Activated CD4-positive, alpha-beta memory T cell treated with anti-CD3 and anti-CD28 coated beads, Interleukin-2, amount 10 ng/mL, durations not matched to agents 7 days and 5 days (primary cell): ENCODE results near the gene FBXL2. TPM values are rescaled to one million over a fixed set of nuclear protein-coding genes. Genes with fewer than 3 reads are reported as not detected.
"Not testable (repeated sequence)": the region's sequence is repeated elsewhere in the genome, so short reads cannot be mapped to it uniquely, and the experiment has no call there.

Experiments
- CTCF ChIA-PET: fragments of 350-600 bp; sonication (Branson Sonifier 250); formaldehyde crosslinking; loops from one replicate; lab custom pipeline; 2021; ENCODE audit warnings: antibody characterized with exemption, inconsistent platforms; lab: Charles Lee
- POLR2A ChIA-PET: fragments of 350-600 bp; sonication (Branson Sonifier 250); formaldehyde crosslinking; loops from one replicate; lab custom pipeline; 2021; ENCODE audit warnings: antibody characterized with exemption; lab: Charles Lee
- DNase-seq: peaks from one replicate; pipeline ENCODE4 v3.0.0-alpha.2; 2020
- H3K27ac Mint-ChIP-seq: one replicate; pipeline ENCODE4 v1.8.0; 2021; ENCODE audit warnings: mild to moderate bottlenecking, mixed read lengths
- H3K27me3 Mint-ChIP-seq: one replicate; pipeline ENCODE4 v1.8.0; 2021; ENCODE audit warnings: mixed read lengths
- H3K36me3 Mint-ChIP-seq: one replicate; pipeline ENCODE4 v1.8.0; 2021; ENCODE audit warnings: low read depth, mixed read lengths
- H3K4me1 Mint-ChIP-seq: one replicate; pipeline ENCODE4 v1.8.0; 2021; ENCODE audit warnings: mixed read lengths
- H3K4me3 Mint-ChIP-seq: one replicate; pipeline ENCODE4 v1.8.0; 2021; ENCODE audit warnings: mild to moderate bottlenecking, mixed read lengths
- H3K9me3 Mint-ChIP-seq: one replicate; pipeline ENCODE4 v1.8.0; 2021; ENCODE audit warnings: mixed read lengths
- total RNA-seq, 2 experiments: library from RNA; stranded (reverse); gene quantifications; one replicate each; pipeline ENCODE4 v1.2.3, GENCODE V29; 2021

FBXL2 gene
- total RNA-seq, 2 experiments from 2014 or later: not detected

DNA sequence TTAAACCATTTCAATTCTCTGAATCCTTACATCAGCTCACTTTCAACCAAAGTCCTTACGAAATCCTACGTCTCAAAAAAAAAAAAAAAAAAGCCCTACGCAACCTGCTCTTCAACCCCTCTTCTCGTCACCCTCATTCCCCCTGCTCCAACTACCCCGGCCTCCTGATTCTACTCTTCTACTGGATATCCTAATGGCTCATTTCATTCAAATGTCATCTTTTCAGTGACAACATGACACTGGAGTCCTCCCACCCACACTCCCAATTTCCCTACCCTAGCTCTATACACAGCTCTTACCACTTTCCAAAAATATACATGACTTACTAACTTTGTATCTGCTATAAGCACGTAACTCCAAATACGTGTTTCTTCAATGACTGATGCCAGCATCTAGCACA lies 151.5 kb downstream of the FBXL2 start:
- H3K36me3 Mint-ChIP-seq: peaks cover 13% of the 10 kb centered on the region
- H3K9me3 Mint-ChIP-seq: no peaks in the 10 kb centered on the region
- ChIA-PET CTCF (interaction anchor here (1.4 to 2.6 kb wide), 2 partner anchors 9 to 12 kb away, joined by 3 to 11 read pairs; partner anchors contain the start of gene UBP1), POLR2A (interaction anchor here (3.4 to 4.4 kb wide), 2 partner anchors 10 to 11 kb away, joined by 21 to 28 read pairs; partner anchors contain the start of gene UBP1)
- no peak overlapping the region for H3K4me3 Mint-ChIP-seq
- DNase-seq: no peak
- peaks cover 51% of the 10 kb centered on the region for H3K4me1 Mint-ChIP-seq
- no peaks in the 10 kb centered on the region for H3K27me3 Mint-ChIP-seq
- no peak overlapping the region for H3K27ac Mint-ChIP-seq

DNA sequence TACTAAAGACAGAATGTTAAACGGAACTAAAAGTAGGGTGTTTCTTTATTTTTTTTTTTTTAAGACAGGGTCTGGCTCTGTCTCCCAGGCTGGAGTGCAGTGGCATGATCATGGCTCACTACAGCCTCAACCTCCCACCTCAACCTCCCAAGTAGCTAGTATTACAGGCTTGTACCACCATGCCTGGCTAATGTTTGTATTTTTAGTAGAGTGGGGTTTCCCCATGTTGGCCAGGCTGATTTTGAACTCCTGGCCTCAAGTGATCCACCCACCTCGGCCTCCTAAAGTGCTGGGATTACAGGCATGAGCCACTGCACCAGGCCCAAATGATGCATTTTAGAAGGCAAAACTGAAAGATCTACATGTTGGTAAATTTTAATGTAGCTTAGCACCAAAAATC lies 152.1 kb downstream of the FBXL2 start:
- not testable (repeated sequence) for H3K9me3 Mint-ChIP-seq, H3K27me3 Mint-ChIP-seq, DNase-seq, H3K27ac Mint-ChIP-seq, H3K4me3 Mint-ChIP-seq
- POLR2A ChIA-PET: interaction anchor here (1.3 to 3.4 kb wide), 2 partner anchors 10 to 13 kb away, joined by 4 to 28 read pairs; partner anchors contain the start of gene UBP1
- CTCF ChIA-PET: interaction anchor here (1.0 to 2.6 kb wide), 3 partner anchors 8 to 13 kb away, joined by 3 to 11 read pairs (median 3); partner anchors contain the start of gene UBP1
- H3K36me3 Mint-ChIP-seq: peaks cover 12% of the 10 kb centered on the region
- H3K4me1 Mint-ChIP-seq: peaks cover 54% of the 10 kb centered on the region

DNA sequence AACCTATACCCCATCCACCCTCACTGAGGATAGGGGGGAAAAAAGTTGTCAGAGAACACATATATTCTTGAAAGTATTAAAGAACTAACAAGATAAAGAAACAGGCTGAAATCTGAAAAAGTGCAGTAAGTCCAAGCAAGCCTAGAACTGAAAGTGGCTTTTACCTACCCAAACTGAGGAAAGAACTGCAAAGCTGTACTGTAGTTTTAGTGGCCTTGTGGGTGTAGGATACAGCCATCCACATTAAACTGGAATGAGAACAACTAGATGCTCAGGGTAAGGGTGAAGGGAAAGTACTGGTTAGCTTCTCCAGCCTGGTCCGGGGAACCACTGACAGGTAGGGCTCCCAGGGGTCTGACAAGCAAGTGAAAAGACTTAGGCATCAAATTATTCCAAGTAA lies 152.8 kb downstream of the FBXL2 start:
- Mint-ChIP-seq H3K27me3 (no peaks in the 10 kb centered on the region), H3K36me3 (peaks cover 9% of the 10 kb centered on the region), H3K9me3 (no peaks in the 10 kb centered on the region), H3K4me3 (no peak overlapping the region), H3K27ac (no peak overlapping the region), H3K4me1 (peaks cover 55% of the 10 kb centered on the region)
- no peak for DNase-seq
- CTCF ChIA-PET: interaction anchor here (0.8 to 2.6 kb wide), 4 partner anchors 8 to 57 kb away, joined by 3 to 11 read pairs (median 4); partner anchors contain the start of gene UBP1
- POLR2A ChIA-PET: interaction anchor here (1.3 to 3.4 kb wide), 2 partner anchors 10 to 12 kb away, joined by 4 to 28 read pairs; partner anchors contain the start of gene UBP1

DNA sequence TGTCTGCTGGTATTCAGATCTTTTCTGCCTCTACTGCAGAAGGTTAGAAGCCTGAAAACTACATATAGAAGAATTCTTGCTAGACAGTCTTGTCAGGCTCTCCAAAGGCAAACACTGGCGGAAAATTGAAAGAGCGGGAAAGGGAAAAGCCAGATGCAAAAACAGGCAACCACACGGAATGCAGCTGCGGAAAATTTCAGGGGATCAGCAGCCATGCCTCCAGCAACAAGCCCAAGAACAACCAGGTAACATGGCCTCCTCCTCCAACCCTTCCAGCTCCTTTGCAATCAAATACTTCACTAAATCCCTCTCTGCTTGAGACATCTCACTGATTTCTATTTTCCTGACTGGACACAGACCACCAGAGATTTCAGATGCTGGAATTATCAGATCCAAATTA lies 153.3 kb downstream of the FBXL2 start:
- H3K9me3 Mint-ChIP-seq: no peaks in the 10 kb centered on the region
- ChIA-PET CTCF (interaction anchor here (0.8 to 2.6 kb wide), 4 partner anchors 8 to 58 kb away, joined by 3 to 11 read pairs (median 4); partner anchors contain the start of gene UBP1), POLR2A (interaction anchor here (1.3 to 3.4 kb wide), 2 partner anchors 9 to 12 kb away, joined by 4 to 28 read pairs; partner anchors contain the start of gene UBP1)
- DNase-seq: no peak
- H3K27ac Mint-ChIP-seq: no peak overlapping the region
- H3K27me3 Mint-ChIP-seq: no peaks in the 10 kb centered on the region
- peaks cover 57% of the 10 kb centered on the region for H3K4me1 Mint-ChIP-seq
- peaks cover 8% of the 10 kb centered on the region for H3K36me3 Mint-ChIP-seq
- H3K4me3 Mint-ChIP-seq: no peak overlapping the region

DNA sequence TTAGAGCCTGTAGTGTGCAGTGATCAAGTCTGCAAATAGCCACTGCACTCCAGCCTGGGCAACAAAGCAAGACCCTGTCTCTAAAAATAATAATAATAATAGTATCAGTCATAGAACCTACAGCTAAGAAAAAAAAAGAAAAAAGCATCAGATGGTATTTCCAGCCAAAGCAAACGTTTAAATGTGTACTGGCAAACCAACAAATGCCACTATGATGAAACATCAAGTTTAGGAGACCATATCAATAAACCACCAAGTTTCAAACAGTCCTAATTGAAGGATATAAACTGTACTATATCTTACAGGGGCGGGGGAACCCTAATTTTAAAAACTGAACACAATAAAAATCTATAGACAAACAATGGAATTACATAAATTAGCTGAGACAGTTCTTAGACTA lies 156.6 kb downstream of the FBXL2 start:
- H3K27me3 Mint-ChIP-seq: no peaks in the 10 kb centered on the region
- CTCF ChIA-PET: interaction anchor here (0.7 kb wide), 2 partner anchors 61 to 353 kb away, joined by 3 to 4 read pairs; no protein-coding TSS in a partner anchor
- peaks cover 14% of the 10 kb centered on the region for H3K36me3 Mint-ChIP-seq
- POLR2A ChIA-PET: no interaction called here
- H3K9me3 Mint-ChIP-seq: no peaks in the 10 kb centered on the region
- H3K4me1 Mint-ChIP-seq: peaks cover 70% of the 10 kb centered on the region
- no peak overlapping the region for H3K4me3 Mint-ChIP-seq
- no peak for DNase-seq
- H3K27ac Mint-ChIP-seq: no peak overlapping the region

Other genes starting within 250 kb of the FBXL2 start
- 10 to 100 TPM; 50.0 to 51.7 TPM for gene GLB1, start 180.3 kb upstream of the FBXL2 start, total RNA-seq
- 1 to 10 TPM; 9.1 to 9.7 TPM for gene TMPPE, start 180.3 kb upstream of the FBXL2 start, total RNA-seq
- 10 to 100 TPM; 40.9 to 42.6 TPM for gene CRTAP, start 163.4 kb upstream of the FBXL2 start, total RNA-seq
- gene SUSD5, start 58.6 kb upstream of the FBXL2 start, total RNA-seq: not detected
- gene UBP1, start 163.0 kb downstream of the FBXL2 start, total RNA-seq: 10 to 100 TPM; 56.1 to 59.8 TPM